GM12875 (cell line): Measurements from ENCODE around the gene SELENOM.

ENCODE experiments used
- H3K4me3 ChIP-seq: one replicate; pipeline ENCODE4 v1.5.1; 2011; ENCODE audit warnings: low read depth, low read length, control low read depth
- CTCF ChIP-seq: IDR thresholded peaks from 2 replicates; pipeline ENCODE4 v1.5.1; 2011; ENCODE audit warnings: low read depth, mild to moderate bottlenecking, control low read depth, inconsistent platforms, low read length, moderate library complexity, borderline replicate concordance; ENCODE audit not compliant: insufficient read depth

Gene SELENOM

GRCh38 chr22:31126128-31126868 lies 18.9 kb upstream of the SELENOM start:
- no peak for TF ChIP-seq CTCF
- no peak overlapping the region for H3K4me3 ChIP-seq

- no peak overlapping the region for H3K4me3 ChIP-seq
- TF ChIP-seq CTCF, result no peak
Measured at GRCh38 chr22:31125521-31126117, 18.3 kb upstream of the SELENOM start.

GRCh38 chr22:31124811-31125465 lies 17.6 kb upstream of the SELENOM start:
- no peak overlapping the region for H3K4me3 ChIP-seq
- no peak for TF ChIP-seq CTCF

GRCh38 chr22:31124290-31124689 lies 16.9 kb upstream of the SELENOM start:
- H3K4me3 ChIP-seq, result no peak overlapping the region
- no peak for TF ChIP-seq CTCF

- TF ChIP-seq CTCF, result no peak
- H3K4me3 ChIP-seq, result no peak overlapping the region
Measured at GRCh38 chr22:31123292-31123602, 15.9 kb upstream of the SELENOM start.

- no peak within 1 kb of the TSS for H3K4me3 ChIP-seq
- no peak for TF ChIP-seq CTCF
Measured at GRCh38 chr22:31122532-31123291, 15.3 kb upstream of the SELENOM start, which contains the start of gene INPP5J. TSS of gene INPP5J (plus strand) at chr22:31122966. CDS start at chr22:31123015, 49 bp downstream.
